Psoas muscle (tissue), 8 donors: ENCODE data around the gene DIP2C. TPM values are rescaled to one million over a fixed set of nuclear protein-coding genes. Genes with fewer than 3 reads are reported as not detected.
A peak's percentile ranks its signal among the peaks of the same experiment; 100 is the strongest.

Experiments used
- ATAC-seq, 4 donors: fragments of 200-7000 bp; cut with Tn5 transposase; one replicate each; pipeline ENCODE4 v1.9.1; 2020; ENCODE audit warnings: moderate library complexity in 3 of 4, mild to moderate bottlenecking in 2 of 4
- DNase-seq, 2 donors: peaks; one replicate each; pipeline ENCODE4 v3.0.0-alpha.2; 2020
- H3K27ac ChIP-seq: fragments of 200-600 bp; one replicate; pipeline ENCODE4 v1.8.0; 2022
- H3K27me3 ChIP-seq, 3 donors: fragments of 200-600 bp in 1 of 3; one replicate each; pipeline versions ENCODE4 v1.6.1 to v1.8.0; 2013 to 2022; ENCODE audit warnings: low read length in 2 of 3, mild to moderate bottlenecking in 2 of 3, moderate library complexity in 1 of 3; ENCODE audit not compliant: insufficient read depth in 3 of 3
- H3K36me3 ChIP-seq, 2 donors: fragments of 200-600 bp in 1 of 2; one replicate each; pipeline versions ENCODE4 v1.6.1 to v1.8.0; 2013 to 2022; ENCODE audit warnings: low read depth in 1 of 2, mild to moderate bottlenecking in 1 of 2, moderate library complexity in 1 of 2; ENCODE audit not compliant: insufficient read depth in 1 of 2
- H3K4me1 ChIP-seq: fragments of 200-600 bp; one replicate; pipeline ENCODE4 v1.8.0; 2022
- H3K4me3 ChIP-seq: fragments of 200-600 bp; one replicate; pipeline ENCODE4 v1.8.0; 2022; ENCODE audit warnings: mild to moderate bottlenecking
- H3K9me3 ChIP-seq: fragments of 200-600 bp; one replicate; pipeline ENCODE4 v1.8.0; 2022
- CTCF ChIP-seq: fragments of 200-600 bp; IDR thresholded peaks from one replicate; pipeline ENCODE4 v1.8.0; 2022; ENCODE audit warnings: antibody characterized with exemption
- WGBS, 3 donors: extraction: QIAGEN DNeasy Blood & Tissue Kit; methylation state at CpG; one replicate each; pipeline versions ENCODE4 v1.1.6 to v1.1.7; 2013; 5-methylcytosine and 5-hydroxymethylcytosine counted together
- intact Hi-C, 2 donors: fragments of 100-400 bp; cut with DNase I; formaldehyde crosslinking; loops; one replicate each; pipeline versions ENCODE4 v1.11.0 to v1.14.2; 2022
- polyA plus RNA-seq, 3 donors: library from polyadenylated mRNA; stranded (reverse); fragments of 200-250 nt; gene quantifications; one replicate each; pipeline ENCODE4 v1.2.3, GENCODE V29; 2013
- total RNA-seq, 4 donors: library from RNA; stranded (reverse); fragmentation: NEBNext Ultra II Directional in 2 of 4; extraction: Animal tissue kit (Norgen Biotek cat#: 25700) in 2 of 4; gene quantifications; one replicate each; pipeline versions ENCODE4 v1.2.1 to v1.2.4, GENCODE V29; 2021 to 2023
- donor health status: healthy with polysubstance abuse.
- donor health status: DM: no; HTN: no; CAD: no; lungs with moderate emphysema.
- donor health status: Bipolar disorder and iron deficiency.
- donor health status: healthy.
- donor health status: DM: yes; HTN: yes; CAD: no.
- donor health status: DM: no; HTN: no; CAD: no.
- donor health status: DM: no; HTN: no; CAD: no.
- donor health status: DM: yes; HTN: yes; CAD: no.

Gene DIP2C
- total and polyA plus RNA-seq, 7 donors = 7.7 to 32.0 (median 25.0) TPM

GRCh38 chr10:523925-524324 lies 165.5 kb downstream of the DIP2C start:
- ATAC-seq = no peak
- peak in 1 of 2 donors; percentile 9 for DNase-seq

DNA sequence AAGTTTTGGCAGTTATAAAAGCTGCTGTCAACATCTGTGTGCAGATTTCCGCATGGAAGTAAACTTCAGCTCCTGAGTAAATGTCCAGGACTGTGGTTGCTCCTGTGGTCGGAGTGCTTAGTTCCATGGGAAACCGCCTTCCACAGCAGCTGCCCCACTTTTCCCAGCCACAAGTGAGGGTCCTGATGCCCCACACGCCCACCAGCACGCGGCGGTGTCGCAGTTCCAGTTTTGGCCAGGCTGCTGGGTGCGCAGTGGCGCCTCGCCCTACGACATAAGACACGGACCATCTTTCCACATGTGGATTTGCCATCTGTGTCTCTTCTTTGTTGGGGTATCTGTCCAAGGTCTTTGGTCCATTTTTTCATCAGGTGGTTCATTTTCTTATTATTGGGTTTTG lies 167.1 kb downstream of the DIP2C start:
- no peaks in the 10 kb centered on the region for H3K9me3 ChIP-seq
- intact Hi-C loops = no loop called here
- 67 to 83% (median 81%) methylated on average over 13 of the region's 13 CpGs for WGBS, 3 donors
- no peak for TF ChIP-seq CTCF
- ATAC-seq = no peak
- DNase-seq = no peak
- H3K4me3 ChIP-seq = no peak overlapping the region
- peaks cover 29% of the 10 kb centered on the region for H3K4me1 ChIP-seq
- no peak overlapping the region for H3K27ac ChIP-seq
- H3K36me3 ChIP-seq = no peaks in the 10 kb centered on the region
- no peaks in the 10 kb centered on the region for H3K27me3 ChIP-seq

More at GRCh38 chr10:523925-524324, 165.5 kb downstream of the DIP2C start:
- Histone ChIP-seq H3K4me1 (peaks cover 25% of the 10 kb centered on the region), H3K27ac (no peak overlapping the region), H3K36me3 (no peaks in the 10 kb centered on the region), H3K4me3 (no peak overlapping the region), H3K9me3 (no peaks in the 10 kb centered on the region), H3K27me3 (no peaks in the 10 kb centered on the region)
- intact Hi-C loops = no loop called here
- 81 to 89% (median 88%) methylated on average over 8 of the region's 8 CpGs for WGBS, 3 donors
- no peak for TF ChIP-seq CTCF

DNA sequence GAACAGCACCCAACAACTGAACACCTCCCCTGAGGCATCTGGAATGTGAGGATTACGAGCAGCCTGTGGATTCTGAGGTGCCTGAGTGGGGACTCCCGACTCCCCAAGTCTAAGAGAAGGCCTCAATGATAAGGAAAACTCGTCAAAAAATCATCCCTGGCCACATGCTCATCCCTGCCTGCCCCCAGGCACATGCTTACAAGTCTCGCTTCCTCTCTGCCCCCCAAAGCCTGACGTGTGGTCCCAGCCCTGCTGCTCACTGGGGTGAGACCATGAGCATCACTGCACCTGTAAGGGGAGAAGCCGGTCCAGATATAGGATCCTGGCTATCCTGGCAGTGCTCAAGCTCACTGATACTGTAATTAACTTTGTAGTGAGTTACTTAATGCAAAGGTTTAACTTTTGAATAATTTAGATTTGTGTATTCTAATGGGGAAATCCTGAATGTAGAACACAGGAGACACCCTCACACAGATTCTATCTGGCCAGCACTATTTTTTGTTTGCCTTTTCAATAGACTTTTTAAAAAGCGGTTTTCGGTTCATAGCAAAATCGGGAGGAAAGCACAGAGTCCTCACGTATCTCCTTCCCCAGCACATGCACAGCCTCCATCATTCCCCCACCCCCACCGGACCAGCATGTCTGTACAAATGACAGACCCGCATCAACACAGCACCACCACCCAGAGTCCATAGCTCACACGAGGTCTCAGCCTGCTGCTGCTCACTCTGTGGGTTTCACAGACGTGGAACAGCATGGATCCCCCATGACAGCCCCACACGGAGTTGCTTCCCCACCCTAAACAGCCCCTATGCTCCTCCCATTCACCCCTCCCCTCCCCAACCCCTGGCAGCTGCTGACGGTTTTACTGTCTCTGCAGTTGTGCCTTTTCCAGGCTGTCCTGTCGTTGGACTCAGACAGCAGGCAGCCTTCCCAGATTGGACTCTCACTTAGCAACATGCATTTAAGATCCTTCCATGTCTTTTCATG lies 167.9 kb downstream of the DIP2C start:
- Histone ChIP-seq H3K9me3 (no peaks in the 10 kb centered on the region), H3K27ac (no peak overlapping the region), H3K4me1 (peaks cover 31% of the 10 kb centered on the region), H3K27me3 (no peaks in the 10 kb centered on the region), H3K36me3 (no peaks in the 10 kb centered on the region), H3K4me3 (no peak overlapping the region)
- DNase-seq (peak in 1 of 2 donors; percentile 27), ATAC-seq (peak in 3 of 4 donors; percentile 22 to 38 (median 24))
- intact Hi-C loops = no loop called here
- WGBS, 3 donors = 46 to 53% (median 46%) methylated on average over 16 to 17 of the region's 17 CpGs
- TF ChIP-seq CTCF = no peak

GRCh38 chr10:520402-520787 lies 169.1 kb downstream of the DIP2C start:
- ATAC-seq = peak; percentile 66 to 90 (median 82)
- Histone ChIP-seq H3K27me3 (no peaks in the 10 kb centered on the region), H3K4me3 (no peak overlapping the region), H3K27ac (no peak overlapping the region), H3K4me1 (peaks cover 24% of the 10 kb centered on the region), H3K9me3 (no peaks in the 10 kb centered on the region), H3K36me3 (no peaks in the 10 kb centered on the region)
- DNase-seq = no peak
- 15 to 32% (median 28%) methylated on average over 6 of the region's 6 CpGs for WGBS, 3 donors
- TF ChIP-seq CTCF = no peak
- intact Hi-C loops = no loop called here
